Measurements from ENCODE around the gene XYLB.

- TF ChIP-seq POLR2A (IDR thresholded peaks at IDR 0.05; ENCODE audit: low read depth, low read length) = no peak
- TF ChIP-seq POLR2AphosphoS5 (IDR thresholded peaks at IDR 0.05; ENCODE audit: low read depth, low read length) = no peak
- TF ChIP-seq TAF1 (IDR thresholded peaks at IDR 0.05; ENCODE audit: borderline replicate concordance, low read depth, low read length) = no peak
These were observed 18.3 kb downstream of the XYLB start for GRCh38 chr3:38364721-38365400.

Measured in GM12892 (cell line).